Stimulated activated CD4-positive, alpha-beta T cell treated with anti-CD3 and anti-CD28 coated beads, Interleukin-2, amount 100 ng/mL, for 4 hours (primary cell): ENCODE data around the gene KLRB1.
"Not testable (repeated sequence)": the region's sequence is repeated elsewhere in the genome, so short reads cannot be mapped to it uniquely, and the experiment has no call there.

ENCODE experiments used
- DNase-seq: peaks from one replicate; pipeline ENCODE4 v3.0.0-alpha.2; 2020; ENCODE audit warnings: low read depth

KLRB1 gene

DNA sequence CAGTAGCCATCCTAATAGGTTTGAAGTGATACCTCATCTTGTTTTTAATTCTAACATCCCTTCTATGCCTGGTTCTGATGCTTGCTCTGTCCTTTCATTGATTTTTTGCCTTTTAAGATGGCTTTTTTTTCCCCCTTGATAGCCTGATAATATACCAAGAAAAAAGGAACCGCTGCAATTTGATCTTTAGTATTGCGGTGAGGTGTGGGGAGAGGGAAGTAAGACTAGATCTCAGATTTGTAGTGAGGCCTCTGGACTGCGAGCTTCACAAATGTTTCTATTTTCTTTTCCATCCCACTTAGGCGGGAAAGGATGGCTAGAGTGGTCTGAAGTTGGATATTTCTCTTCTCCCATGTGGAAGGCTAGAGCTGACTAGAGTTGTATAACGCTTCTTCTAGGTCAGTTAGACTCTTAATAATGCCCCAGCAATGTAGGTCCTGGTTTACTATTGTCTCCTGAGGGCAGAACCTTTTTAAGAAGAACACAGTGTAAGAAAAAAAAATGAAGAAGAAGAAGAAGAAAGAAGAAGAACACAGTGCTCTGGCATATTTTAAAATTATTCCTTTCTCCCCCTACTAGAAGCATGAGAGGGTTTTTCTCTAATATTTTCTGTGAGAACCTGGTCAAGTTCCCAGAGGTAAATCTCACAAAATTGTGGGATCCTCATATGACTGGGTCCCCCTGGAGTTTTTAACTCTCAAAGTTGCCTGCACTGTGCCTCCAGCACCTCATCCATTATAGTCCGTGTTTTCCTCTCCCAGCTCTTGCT lies 11.9 kb upstream of the KLRB1 start:
- DNase-seq, result no peak

DNA sequence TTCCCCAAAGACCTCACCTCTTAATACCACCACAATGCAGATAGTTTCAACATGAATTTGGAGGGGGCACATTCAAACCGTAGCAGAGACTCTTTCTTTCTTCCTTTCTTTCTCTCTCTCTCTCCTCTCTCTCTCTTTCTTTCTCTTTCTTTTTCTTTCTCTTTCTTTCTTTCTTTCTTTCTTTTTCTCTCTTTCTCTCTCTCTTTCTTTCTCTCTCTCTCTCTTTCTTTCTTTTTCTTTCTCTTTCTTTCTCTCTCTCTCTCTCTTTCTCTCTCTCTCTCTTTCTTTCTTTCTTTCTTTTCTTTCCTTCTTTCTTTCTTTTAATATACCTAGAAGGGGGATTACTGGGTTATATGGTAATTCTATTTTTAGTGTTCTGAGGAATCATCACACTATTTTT lies 11.2 kb upstream of the KLRB1 start:
- not testable (repeated sequence) for DNase-seq

DNA sequence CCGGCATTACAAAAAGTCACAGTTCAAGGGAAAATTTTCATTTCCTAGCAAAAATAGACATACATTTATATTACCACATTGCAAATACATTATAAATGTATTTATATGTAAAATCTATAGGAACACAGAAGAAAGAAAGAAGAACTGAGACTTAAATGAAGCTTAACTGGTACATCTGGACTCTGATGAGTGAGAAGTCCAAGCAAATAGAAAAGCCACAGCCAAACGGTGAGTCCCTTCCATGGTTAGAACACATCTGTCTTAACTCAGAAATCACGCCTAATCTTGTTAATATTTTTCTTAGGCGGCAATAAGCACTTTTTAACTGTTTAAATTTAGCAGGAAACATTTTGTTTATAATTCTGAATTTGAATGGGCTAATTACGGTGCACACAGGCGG lies 9.4 kb upstream of the KLRB1 start:
- no peak for DNase-seq

DNA sequence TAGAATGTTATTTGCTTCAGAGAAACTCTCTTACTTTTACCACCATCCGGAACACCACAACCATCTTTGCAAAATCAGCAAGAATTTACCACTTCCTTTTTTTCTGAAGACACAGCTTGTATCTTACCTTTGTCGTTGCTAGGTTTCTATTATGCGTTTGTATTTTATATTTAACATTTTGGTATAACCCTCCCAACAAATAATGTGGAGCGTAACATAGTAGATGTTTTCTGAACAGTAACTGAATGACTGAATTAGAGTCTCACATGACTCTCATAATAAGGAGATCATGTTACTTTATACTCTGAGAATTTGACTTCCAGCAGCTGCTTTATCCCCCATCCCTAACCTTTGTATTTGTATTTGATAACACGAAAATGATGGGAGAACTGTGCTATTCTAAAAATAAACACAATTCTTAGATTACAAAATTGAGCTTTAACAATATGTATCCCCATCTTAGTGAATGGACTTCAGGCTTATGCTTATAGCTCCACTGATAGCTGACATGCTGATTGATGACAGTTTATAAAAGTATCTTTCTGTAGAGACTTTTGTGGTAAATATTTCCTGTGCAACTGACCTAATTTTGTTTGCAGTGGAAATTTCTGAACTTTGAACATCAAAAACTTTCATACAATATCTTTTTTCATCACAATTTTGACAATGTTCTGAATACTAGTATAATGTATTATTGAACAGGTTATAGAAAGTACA lies 7.9 kb upstream of the KLRB1 start:
- DNase-seq, result no peak

DNA sequence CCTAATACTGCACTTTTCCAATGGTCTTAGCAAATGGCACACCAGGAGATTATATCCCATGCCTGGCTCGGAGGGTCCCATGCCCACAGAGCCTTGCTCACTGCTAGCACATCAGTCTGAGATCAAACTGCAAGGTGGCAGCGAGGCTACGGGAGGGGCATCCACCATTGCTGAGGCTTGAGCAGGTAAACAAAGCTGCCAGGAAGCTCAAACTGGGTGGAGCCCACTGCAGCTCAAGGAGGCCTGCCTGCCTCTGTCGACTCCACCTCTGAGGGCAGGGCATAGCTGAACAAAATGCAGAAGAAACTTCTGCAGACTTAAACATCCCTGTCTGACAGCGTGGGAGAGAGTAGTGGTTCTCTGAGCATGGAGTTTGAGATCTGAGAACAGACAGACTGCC lies 2.9 kb upstream of the KLRB1 start:
- not testable (repeated sequence) for DNase-seq

DNA sequence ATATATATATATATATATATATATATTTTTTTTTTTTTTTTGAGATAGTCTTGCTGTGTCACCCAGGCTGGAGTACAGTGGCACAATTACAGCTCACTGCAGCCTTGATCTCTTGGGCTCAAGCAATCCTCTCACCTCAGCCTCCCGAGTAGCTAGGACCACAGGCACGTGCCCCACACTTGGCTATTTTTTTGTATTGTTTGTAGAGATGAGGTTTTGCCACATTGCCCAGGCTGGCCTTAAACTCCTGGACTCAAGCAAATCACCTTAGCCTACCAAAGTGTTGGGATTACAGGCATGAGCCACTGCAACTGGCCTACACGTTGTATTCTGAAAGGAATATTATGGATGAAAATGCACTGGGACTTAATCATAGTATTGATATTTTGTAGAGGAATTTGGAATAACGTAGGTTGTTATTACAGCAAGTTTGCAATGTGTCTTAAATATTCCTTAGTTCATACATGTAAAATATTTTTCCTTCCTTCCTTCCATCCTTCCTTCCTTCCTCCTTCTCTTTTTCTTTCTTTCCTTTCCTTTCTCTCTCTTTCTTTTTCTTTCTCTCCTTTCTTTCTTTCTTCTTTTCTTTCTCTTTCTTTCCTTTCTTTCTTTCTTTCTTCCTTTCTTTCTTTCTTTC lies 862 bp downstream of the KLRB1 start:
- DNase-seq, result no peak

DNA sequence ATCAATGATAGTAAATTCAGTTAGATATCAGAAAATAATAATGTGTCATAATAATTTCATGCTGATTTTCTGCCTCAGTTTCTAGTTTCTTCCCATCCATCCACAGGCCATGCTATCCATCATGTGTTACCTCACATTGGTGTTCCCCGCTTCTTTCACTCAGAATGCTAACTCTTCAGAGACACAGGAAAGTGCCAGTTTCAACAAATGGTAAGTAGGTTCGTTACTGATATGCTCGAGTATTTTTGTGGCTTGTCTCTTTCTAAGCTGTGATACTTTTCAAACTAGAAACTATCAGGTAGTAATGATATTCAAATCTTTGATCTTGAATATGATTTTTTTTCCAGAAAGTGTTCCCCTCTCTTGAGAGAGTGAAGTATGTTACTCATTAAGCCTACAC lies 1.5 kb downstream of the KLRB1 start:
- DNase-seq, result no peak

DNA sequence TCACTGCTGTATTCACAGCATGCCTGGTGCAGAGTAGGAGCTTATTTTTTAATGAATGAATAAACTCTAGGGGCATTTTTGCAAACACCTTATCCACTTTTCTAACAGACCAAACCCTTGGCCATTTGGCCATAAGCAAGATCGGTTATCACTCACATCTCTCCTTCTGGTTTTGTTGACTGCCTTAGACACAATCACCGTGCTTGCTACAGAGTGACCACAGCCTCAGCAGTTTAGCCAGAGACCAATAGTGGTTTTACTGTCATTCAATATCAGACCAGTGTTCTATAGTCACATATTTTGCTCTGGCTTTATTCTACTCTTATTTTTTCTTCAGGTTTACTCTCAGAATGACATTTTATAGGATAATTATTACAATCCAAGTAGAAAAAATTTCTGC lies 2.2 kb downstream of the KLRB1 start:
- no peak for DNase-seq

DNA sequence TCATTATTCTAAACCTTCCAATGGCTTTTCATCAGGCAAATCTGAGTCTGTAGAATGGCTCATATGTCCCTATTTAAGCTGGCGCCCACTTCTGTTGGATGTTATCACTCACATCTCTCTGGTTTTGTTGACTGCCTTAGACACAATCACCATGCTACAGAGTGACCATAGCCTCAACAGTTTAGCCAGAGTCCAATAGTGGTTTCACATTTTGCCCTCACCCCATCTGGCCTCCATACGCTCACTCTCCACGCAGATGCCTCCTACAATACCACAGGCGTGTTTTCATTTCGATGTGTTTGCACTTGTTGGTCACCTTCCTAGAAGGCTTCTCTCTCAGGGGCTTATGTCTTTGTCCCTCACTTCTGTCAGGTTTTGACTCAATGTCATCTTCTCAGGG lies 3.4 kb downstream of the KLRB1 start:
- DNase-seq, result no peak

DNA sequence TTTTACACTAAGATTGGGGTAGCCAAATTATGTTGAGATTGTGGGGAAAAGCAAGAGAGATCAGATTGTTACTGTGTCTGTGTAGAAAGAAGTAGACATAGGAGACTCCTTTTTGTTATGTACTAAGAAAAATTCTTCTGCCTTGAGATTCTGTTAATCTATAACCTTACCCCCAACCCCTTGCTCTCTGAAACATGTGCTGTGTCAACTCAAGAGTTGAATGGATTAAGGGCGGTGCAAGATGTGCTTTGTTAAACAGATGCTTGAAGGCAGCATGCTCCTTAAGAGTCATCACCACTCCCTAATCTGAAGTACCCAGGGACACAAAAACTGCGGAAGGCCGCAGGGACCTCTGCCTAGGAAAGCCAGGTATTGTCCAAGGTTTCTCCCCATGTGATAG lies 7.3 kb downstream of the KLRB1 start:
- DNase-seq, result not testable (repeated sequence)

DNA sequence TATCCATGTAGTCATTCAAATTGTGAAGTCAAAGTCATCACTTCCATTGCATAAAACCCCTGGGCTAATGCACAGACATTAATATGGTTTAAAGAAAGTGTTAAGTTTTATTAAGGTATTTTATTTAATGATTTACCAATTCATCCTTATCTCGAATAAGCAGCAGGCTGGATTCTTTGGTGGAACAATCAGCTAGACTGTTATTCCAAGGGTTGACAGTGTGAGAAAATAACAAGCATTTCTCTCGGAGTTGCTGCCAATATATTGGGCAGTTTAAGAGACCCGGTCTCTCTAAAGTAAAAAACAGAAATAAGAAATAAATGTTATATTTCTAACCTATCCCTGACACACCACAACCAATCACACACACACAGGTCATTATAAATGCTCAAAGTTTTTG lies 9.4 kb downstream of the KLRB1 start:
- DNase-seq, result no peak

DNA sequence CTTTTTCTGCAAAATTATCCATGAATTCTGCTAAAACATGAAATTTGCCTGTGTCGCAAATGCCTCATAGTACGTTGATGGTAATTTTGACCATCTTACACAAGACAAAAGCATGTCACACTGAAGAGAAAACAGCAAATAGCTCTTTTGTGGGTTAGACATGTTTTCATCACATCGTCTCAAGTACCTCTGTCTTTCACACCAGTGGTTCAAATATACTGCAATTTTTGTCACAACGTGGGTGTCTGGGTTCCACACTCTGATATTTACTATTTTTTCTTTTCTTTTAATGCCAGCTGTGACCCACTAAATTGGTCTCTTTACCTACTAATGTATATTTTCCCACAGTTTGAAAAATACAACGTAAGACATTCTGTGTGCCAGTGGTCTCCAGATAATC lies 10.4 kb downstream of the KLRB1 start:
- no peak for DNase-seq

DNA sequence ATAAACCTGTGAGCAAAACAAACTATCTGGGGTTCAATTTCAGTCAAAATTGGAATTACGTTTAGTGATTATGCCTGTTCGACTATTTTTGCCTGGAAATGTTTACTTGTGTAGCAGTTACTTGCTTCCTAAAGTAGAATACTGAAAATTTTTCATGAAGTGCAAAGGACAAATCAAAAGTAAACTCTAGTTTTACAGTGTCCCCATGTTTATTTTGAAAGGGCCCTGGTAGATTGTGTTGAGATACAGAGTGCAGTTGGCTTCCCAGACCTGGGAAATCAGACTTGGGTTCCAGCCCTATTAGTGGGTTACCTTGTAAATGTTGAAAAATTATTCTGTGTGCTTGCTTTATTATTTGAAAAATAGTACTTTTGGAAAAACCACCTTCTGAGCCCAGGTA lies 17.3 kb downstream of the KLRB1 start:
- DNase-seq, result no peak

DNA sequence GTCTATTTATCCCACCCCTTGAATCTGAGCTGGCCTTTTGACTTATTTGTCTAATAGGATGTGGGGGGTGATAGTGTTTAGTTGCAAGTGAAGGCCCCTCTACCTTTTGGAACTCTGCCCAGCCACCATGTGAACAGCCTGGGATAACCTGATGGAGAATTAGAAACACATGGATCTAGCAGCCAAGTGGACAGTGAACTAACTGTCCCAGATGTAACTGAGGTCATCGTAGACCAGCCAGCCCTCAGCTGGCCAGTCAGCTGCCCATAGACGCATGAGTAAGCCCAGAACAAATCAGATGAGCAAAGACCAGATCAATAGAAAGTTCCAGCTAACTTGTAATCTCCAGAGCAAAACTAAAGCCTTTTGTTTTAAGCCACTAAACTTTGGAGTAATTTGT lies 19.0 kb downstream of the KLRB1 start:
- DNase-seq, result no peak

DNA sequence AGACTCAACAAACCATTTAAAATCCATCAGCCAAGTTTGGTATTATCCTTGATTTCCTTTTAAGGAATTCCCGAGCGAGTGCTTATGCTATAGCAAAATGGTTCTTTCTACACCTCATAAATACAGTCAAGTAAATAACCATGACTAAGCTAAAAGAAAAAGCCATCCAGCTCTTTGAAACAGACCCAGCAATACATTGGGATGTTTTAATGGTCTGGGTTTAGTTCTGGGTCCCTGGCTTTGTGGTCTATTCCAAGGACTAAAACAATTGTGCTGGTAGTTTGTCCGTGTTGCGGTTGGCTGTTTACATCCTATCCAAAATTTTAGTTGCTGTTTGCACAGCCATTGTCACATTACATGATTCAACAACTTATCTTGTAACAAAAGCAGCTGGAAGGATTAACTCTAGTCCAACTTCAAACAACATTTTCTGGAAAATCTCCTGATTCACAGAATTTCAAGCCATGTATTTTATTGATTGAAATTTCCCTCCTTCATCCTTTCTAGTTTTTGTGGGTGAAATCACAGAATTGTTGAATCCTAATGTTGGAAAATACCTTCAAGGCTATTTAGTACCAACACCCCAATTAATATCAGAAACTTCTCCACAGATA lies 19.6 kb downstream of the KLRB1 start:
- DNase-seq, result no peak

DNA sequence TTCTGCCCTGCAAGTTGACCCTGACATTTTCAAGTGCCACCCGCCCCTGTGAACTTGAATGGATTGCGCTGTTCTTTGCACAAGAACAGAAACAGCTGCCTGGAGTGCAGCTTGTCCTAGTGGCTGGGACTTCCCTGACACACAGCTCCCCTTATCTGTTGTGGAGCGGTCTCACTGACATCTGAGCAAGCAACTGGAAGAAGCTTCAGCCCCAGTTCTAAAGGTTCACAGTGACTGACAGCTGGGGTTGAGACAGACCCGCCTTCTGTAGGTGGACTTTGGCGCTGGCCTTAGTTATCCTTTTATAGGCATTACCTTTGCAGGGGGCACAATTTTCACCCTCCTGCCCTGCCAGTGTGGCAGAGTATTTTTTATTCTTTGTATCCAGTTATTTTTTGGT lies 30.0 kb downstream of the KLRB1 start:
- not testable (repeated sequence) for DNase-seq

DNA sequence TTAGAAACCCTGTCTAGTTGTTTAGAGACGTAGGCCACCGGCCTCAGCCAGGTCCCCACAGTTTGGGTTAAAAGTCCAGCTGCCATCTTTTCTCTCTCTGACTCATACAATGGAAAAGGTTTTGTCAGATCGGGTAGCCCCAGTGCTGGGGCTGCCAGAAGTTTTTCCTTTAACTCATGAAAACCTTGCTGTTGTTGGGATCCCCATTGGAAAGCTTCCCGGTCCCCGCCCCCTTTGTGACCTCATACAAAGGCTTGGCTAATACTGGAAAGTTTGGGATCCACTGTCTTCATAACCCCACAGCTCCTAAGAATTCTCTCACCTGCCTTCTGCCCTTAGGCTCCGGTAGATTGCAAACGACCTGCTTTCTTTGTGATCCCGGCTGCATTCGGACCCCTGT lies 40.6 kb downstream of the KLRB1 start:
- not testable (repeated sequence) for DNase-seq

DNA sequence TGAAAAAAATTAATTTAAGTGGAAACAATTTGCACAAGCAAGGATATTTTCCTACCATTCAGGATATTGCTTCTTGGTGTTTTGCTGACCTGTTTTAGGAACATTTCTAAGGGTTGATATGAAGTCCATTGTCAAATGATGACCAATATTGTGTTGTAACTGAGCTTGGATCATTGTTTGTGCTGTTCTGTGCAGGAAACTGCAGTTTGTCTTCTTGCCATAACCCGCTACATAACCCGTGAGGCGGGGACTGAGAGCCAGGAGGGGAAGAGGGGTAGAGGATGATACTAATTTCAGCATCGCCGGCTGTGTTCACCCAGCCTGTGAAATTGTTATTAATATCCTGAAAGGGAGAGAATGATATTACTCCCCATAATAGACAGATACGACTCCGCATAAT lies 41.6 kb downstream of the KLRB1 start:
- DNase-seq, result not testable (repeated sequence)

DNA sequence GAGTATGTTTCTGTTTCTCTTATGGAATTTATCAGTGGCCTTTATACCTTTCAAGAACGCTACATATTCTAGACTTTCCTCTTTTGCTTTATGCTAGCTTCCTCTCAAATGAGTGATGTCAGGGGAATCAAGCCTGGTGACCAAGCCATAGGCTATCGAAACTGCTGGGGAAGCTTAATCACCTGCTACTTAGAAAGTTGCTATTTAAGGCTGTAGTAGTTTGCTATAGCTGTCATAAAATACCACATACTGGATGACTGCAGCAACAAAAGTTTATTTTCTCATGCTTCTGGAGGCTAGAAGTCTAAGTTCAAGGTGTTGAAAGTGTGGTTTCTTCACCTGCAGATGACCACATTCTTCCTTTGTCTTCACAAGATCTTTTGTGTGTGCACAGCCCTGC lies 43.3 kb downstream of the KLRB1 start:
- not testable (repeated sequence) for DNase-seq

DNA sequence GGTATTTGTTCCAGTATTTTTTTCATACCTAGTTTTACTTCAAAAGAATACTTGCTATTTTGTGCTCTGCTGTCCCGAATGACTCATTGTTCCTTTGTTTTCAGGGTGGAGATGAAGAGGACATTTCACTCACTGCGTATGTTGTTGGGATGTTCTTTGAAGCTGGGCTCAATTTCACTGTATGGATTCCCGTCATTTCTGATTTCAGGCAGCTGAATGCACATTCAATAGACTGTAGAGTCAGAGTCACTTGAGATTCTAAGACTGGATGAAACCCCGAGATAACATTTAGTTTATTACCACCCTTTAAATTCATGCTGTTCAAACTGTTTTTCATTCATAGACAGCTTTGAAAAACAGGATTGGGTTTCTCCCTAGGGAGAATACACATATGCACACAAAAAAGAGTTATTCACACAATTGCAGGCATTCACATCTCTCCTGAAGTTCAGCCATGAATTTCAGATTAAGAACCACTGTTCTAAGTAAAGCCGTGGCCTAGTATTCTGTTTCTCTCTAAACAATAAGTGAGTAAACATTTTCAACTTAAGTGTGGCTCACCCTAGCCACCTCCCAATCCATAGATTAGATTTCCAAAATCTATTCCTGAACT lies 44.8 kb downstream of the KLRB1 start:
- DNase-seq, result not testable (repeated sequence)

DNA sequence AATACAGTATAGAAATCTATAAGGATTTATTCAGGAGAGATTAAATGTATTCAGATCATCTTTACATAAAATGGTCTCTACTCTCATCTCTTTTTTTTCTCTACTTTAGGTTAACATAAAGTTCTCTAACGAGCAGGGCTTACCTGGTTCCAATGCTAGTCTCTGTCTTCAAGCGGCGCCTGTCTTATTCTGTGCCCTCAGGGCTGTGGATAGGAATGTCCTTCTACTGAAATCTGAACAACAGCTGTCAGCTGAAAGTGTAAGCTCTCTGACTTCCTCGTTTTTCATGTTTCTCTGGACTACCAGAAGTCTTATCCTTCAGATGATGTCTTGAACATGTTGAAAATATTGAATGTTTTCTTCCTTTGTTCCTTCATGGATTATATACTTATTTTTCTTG lies 62.2 kb downstream of the KLRB1 start:
- DNase-seq, result not testable (repeated sequence)
